HL-60 (cell line): Measurements from ENCODE around the gene ISG20.
"Not testable (repeated sequence)": the region's sequence is repeated elsewhere in the genome, so short reads cannot be mapped to it uniquely, and the experiment has no call there.

Experiments used
- DNase-seq, 2 experiments: peaks; one replicate each; pipeline ENCODE4 v3.0.0-alpha.2; 2010 to 2020; ENCODE audit warnings: low read depth in 1 of 2, low spot score in 1 of 2
- H3K27ac ChIP-seq: fragments of 250-450 bp; sonication (Bioruptor Pico); replicated peaks from 2 replicates; pipeline ENCODE4 v1.5.1; 2020; ENCODE audit warnings: mild to moderate bottlenecking, moderate library complexity
- H3K27me3 ChIP-seq: fragments of 250-450 bp; sonication (Bioruptor Pico); 2 replicates; pipeline ENCODE4 v1.5.1; 2021; ENCODE audit warnings: mild to moderate bottlenecking, moderate library complexity; ENCODE audit not compliant: insufficient read depth, poor library complexity, severe bottlenecking
- H3K4me3 ChIP-seq: replicated peaks from 2 replicates; pipeline ENCODE4 v1.5.1; 2011; ENCODE audit warnings: mild to moderate bottlenecking, control low read depth, low read length; ENCODE audit not compliant: insufficient read depth
- CTCF ChIP-seq: IDR thresholded peaks from one replicate; pipeline ENCODE4 v1.5.1; 2011; ENCODE audit warnings: low read length, control low read depth, inconsistent platforms; ENCODE audit not compliant: insufficient read depth
- GABPA ChIP-seq: IDR thresholded peaks from 2 replicates; pipeline ENCODE4 v1.6.1; 2012; ENCODE audit warnings: low read depth
- POLR2AphosphoS5 ChIP-seq: IDR thresholded peaks from 2 replicates; pipeline ENCODE4 v1.6.1; 2012; ENCODE audit warnings: low read depth
- REST ChIP-seq: IDR thresholded peaks from 2 replicates; pipeline ENCODE4 v1.6.1; 2012; ENCODE audit warnings: low read depth; ENCODE audit not compliant: insufficient replicate concordance
- SPI1 ChIP-seq: IDR thresholded peaks from 2 replicates; pipeline ENCODE4 v1.6.1; 2012; ENCODE audit warnings: low read depth, mild to moderate bottlenecking, borderline replicate concordance

The ISG20 gene

DNA sequence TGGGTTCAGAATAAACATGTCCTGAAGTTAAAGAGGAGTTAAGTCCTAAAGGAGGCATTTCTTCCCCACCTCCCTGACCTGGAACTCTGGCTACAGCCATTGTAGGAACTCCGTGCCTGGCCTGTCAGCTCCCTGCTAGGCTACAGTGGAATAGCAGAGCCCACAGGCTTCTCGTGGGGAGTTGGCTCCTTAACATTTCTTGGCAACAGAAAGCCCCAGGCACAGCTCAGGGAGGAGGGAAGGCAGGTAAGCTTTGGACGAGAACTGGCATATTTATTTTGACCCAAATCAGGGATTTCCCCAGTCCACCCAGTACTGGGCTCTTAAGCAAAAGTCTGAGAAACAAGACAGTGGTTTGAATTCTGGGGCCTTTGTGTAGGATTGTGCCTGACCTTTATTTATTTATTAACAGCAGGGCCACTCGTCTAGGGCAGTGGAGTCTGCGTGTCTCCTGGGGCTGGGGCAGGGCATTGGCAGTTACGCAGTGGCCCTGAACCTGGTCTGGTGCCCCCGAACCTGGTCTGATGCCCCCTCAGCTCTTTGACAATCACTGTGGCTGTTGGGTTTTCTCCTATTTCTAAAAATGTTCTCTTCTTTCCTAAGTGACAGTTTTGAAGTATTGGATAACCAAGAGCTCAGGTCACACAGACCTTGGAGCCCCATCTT, 7.9 kb upstream of the ISG20 start:
- TF ChIP-seq REST, result no peak
- TF ChIP-seq CTCF, result no peak
- TF ChIP-seq POLR2AphosphoS5, result no peak
- no peak for TF ChIP-seq SPI1
- no peak for TF ChIP-seq GABPA
- no peaks in the 10 kb centered on the region for H3K27me3 ChIP-seq
- no peak for DNase-seq
- no peak overlapping the region for H3K4me3 ChIP-seq
- H3K27ac ChIP-seq, result no peak overlapping the region

DNA sequence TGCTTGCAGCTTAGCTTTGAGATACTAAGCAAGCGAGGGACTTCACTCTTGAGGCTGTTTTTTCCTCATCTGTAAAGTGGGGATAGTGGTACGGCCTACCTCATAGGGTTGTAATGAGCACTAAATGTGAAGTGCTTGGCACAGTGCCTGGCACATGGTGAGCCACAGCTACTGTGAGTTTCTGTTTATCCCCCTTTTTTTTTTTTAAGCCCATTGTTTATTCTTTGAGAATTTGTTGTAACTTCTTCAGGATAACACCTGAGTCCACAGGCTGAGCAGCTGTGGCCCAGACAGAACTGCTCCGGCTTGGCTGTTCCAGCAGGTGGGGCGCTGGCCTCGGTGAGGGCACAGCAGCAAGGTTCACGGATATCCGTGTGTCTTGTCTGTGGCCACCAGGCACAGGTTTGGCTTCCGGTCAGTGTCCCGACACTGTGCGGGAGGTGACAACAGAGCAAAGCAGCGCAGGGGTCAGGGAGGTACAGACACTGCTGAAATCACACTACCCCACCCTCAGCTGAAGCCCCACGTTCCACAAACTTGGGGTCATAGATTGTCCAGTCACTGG, 7.3 kb upstream of the ISG20 start:
- H3K27me3 ChIP-seq, result no peaks in the 10 kb centered on the region
- H3K4me3 ChIP-seq, result no peak overlapping the region
- no peak for DNase-seq
- TF ChIP-seq CTCF (no peak), REST (no peak), GABPA (no peak), POLR2AphosphoS5 (no peak), SPI1 (no peak)
- no peak overlapping the region for H3K27ac ChIP-seq

DNA sequence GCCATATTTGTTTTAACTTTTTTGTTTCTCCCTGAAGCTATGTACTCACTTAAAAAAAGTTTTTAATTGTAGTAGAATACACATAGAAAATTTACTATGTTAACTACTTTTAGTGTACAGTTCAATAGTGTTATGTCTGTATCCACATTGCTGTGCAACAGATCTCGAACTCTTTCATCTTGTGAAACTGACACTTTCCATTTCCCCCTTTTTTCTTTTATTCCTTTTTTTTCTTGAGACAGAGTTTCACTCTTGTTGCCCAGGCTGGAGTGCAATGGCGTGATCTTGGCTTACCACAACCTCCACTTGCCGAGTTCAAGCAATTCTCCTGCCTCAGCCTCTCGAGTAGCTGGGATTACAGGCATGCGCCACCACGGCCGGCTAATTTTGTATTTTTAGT, 6.0 kb upstream of the ISG20 start:
- not testable (repeated sequence) for H3K4me3 ChIP-seq, H3K27me3 ChIP-seq, H3K27ac ChIP-seq, DNase-seq

DNA sequence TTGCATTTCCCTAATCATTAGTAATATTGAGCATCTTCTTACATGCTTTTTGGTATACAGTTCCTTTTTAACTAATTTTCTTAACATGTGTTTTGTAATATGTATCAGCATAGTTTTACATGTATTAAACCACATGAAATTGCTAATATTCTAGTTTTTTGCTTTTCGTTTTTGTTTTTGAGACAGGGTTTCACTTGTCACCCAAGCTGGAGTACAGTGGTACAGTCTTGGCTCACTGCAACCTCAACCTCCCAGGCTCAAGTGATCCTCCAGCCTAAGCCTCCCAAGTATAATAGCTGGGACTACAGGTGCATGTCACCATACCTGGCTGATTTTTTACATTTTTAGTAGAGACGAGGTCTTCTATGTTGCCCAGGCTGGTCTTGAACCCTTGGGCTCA, 4.4 kb upstream of the ISG20 start:
- TF ChIP-seq REST, result no peak
- no peak for TF ChIP-seq POLR2AphosphoS5
- TF ChIP-seq SPI1, result no peak
- no peak for TF ChIP-seq GABPA
- TF ChIP-seq CTCF, result no peak
- no peak overlapping the region for H3K27ac ChIP-seq
- no peak for DNase-seq
- no peak overlapping the region for H3K4me3 ChIP-seq
- no peaks in the 10 kb centered on the region for H3K27me3 ChIP-seq
